Renal pelvis (tissue), 4 donors: ENCODE results near the gene PLCB1. TPM values are rescaled to one million over a fixed set of nuclear protein-coding genes. Genes with fewer than 3 reads are reported as not detected.

Experiments
- DNase-seq: peaks from one replicate; pipeline ENCODE4 v3.0.0-alpha.2; 2013
- polyA plus RNA-seq, 3 donors: library from polyadenylated mRNA; unstranded; fragments of 120-200 nt; gene quantifications; one replicate each; pipeline ENCODE4 v1.2.1, GENCODE V29; 2013; ENCODE audit not compliant: insufficient read length in 3 of 3

The PLCB1 gene
- polyA plus RNA-seq, 3 donors = 35.7 to 37.7 (median 36.9) TPM

GRCh38 chr20:8534368-8535160 is 402.5 kb downstream of the PLCB1 start:
- DNase-seq = no peak

- DNase-seq = no peak
Observed at GRCh38 chr20:8535403-8536261, 403.6 kb downstream of the PLCB1 start.

- DNase-seq = no peak
Observed at GRCh38 chr20:8536262-8536618, 404.2 kb downstream of the PLCB1 start.

GRCh38 chr20:8540466-8540865 is 408.4 kb downstream of the PLCB1 start:
- DNase-seq = no peak

GRCh38 chr20:8542110-8542486 is 410.0 kb downstream of the PLCB1 start:
- no peak for DNase-seq

GRCh38 chr20:8545212-8545611 is 413.1 kb downstream of the PLCB1 start:
- no peak for DNase-seq

GRCh38 chr20:8547035-8547650 is 415.1 kb downstream of the PLCB1 start:
- DNase-seq = no peak

GRCh38 chr20:8547968-8548588 is 416.0 kb downstream of the PLCB1 start:
- no peak for DNase-seq

- DNase-seq = no peak
Observed at GRCh38 chr20:8549192-8549591, 417.1 kb downstream of the PLCB1 start.

GRCh38 chr20:8557711-8558110 is 425.6 kb downstream of the PLCB1 start:
- no peak for DNase-seq

- DNase-seq = no peak
Observed at GRCh38 chr20:8562356-8562755, 430.3 kb downstream of the PLCB1 start.

GRCh38 chr20:8568075-8568474 is 436.0 kb downstream of the PLCB1 start:
- DNase-seq = no peak

GRCh38 chr20:8569766-8570165 is 437.7 kb downstream of the PLCB1 start:
- no peak for DNase-seq

GRCh38 chr20:8571611-8572010 is 439.5 kb downstream of the PLCB1 start:
- DNase-seq = no peak

GRCh38 chr20:8573686-8574085 is 441.6 kb downstream of the PLCB1 start:
- no peak for DNase-seq

- no peak for DNase-seq
Observed at GRCh38 chr20:8575114-8575513, 443.0 kb downstream of the PLCB1 start.

GRCh38 chr20:8578161-8578865 is 446.2 kb downstream of the PLCB1 start:
- peak; percentile 48 for DNase-seq

GRCh38 chr20:8579035-8579434 is 447.0 kb downstream of the PLCB1 start:
- no peak for DNase-seq

GRCh38 chr20:8581446-8582183 is 449.5 kb downstream of the PLCB1 start:
- DNase-seq = no peak

GRCh38 chr20:8583012-8583565 is 451.0 kb downstream of the PLCB1 start:
- no peak for DNase-seq
